ENCODE measurements around the gene KCNK17. TPM values are rescaled to one million over a fixed set of nuclear protein-coding genes. Genes with fewer than 3 reads are reported as not detected.
A peak's percentile ranks its signal among the peaks of the same experiment; 100 is the strongest.

Gene KCNK17
- total and polyA plus RNA-seq, 9 of the 15 experiments (the other 6 are each of a cell fraction or from before 2014, with no cell fraction given) = not detected

DNA sequence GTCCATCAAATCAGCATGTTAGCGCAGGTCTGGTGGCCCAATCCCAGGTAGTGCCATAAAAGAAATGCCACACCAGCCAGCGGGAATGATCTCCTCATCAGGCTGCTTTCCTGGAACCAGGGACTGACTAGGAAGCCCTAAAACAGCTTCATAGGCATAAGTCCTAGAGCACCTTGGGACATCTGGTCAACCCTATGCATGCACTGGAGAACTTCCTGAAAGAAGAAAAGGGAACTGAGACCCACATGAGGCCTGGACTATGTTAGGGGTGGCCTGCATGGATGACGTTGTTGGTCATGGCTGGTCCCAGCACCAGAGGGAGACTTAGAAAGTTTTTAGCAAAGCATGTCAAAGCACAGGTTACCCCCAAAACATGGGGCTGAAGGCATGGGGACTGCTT, 15.8 kb upstream of the KCNK17 start:
- Histone ChIP-seq H3K27ac (ENCODE audit: extremely low read depth, low read depth, low read length) (no peak overlapping the region), H3K9me3 (replicated peaks; ENCODE audit: control insufficient read depth, insufficient read depth, low read depth, low read length) (no peaks in the 10 kb centered on the region), H3K36me3 (ENCODE audit: control insufficient read depth, insufficient read depth, low read length) (no peaks in the 10 kb centered on the region), H3K27me3 (ENCODE audit: control insufficient read depth in 2 of 2, insufficient read depth in 2 of 2, low read length in 2 of 2) (peaks cover 23 to 53% of the 10 kb centered on the region in 2 experiments; a peak in 4 of 5 replicates), H3K4me2 (ENCODE audit: insufficient read depth, low read length) (no peak overlapping the region), H3K4me1 (replicated peaks in 1 of 2; ENCODE audit: control insufficient read depth in 2 of 2, insufficient read depth in 2 of 2, low read length in 2 of 2) (no peaks in the 10 kb centered on the region), H3K4me3 (no peak overlapping the region), H4K20me1 (replicated peaks; ENCODE audit: control insufficient read depth, insufficient read depth, low read length) (no peaks in the 10 kb centered on the region; the same call in 1 of the 2 replicates), H3K9me1 (ENCODE audit: control insufficient read depth, insufficient read depth, low read length) (no peaks in the 10 kb centered on the region), H3K79me2 (ENCODE audit: control insufficient read depth, insufficient read depth, low read length) (no peaks in the 10 kb centered on the region), H3K9ac (ENCODE audit: insufficient read depth in 1 of 2, low read depth in 2 of 2, low read length in 2 of 2) (no peak overlapping the region), H2AFZ (ENCODE audit: low read depth, low read length) (no peak overlapping the region)
- FAIRE-seq = no peak
- ChIA-PET CTCF (ENCODE audit: low intra/inter-chr PET ratio) (no interaction called here), POLR2A (no interaction called here)
- intact Hi-C loops (cut with micrococcal nuclease) = no loop called here
- TF ChIP-seq, protein P1, sequence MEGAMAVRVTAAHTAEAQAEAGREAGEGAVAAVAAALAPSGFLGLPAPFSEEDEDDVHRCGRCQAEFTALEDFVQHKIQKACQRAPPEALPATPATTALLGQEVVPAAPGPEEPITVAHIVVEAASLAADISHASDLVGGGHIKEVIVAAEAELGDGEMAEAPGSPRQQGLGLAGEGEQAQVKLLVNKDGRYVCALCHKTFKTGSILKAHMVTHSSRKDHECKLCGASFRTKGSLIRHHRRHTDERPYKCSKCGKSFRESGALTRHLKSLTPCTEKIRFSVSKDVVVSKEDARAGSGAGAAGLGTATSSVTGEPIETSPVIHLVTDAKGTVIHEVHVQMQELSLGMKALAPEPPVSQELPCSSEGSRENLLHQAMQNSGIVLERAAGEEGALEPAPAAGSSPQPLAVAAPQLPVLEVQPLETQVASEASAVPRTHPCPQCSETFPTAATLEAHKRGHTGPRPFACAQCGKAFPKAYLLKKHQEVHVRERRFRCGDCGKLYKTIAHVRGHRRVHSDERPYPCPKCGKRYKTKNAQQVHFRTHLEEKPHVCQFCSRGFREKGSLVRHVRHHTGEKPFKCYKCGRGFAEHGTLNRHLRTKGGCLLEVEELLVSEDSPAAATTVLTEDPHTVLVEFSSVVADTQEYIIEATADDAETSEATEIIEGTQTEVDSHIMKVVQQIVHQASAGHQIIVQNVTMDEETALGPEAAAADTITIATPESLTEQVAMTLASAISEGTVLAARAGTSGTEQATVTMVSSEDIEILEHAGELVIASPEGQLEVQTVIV (CRISPR knock-in tag; IDR thresholded peaks at IDR 0.05; ENCODE audit: borderline replicate concordance) = no peak
- TF ChIP-seq ZNF197 (CRISPR knock-in tag; IDR thresholded peaks at IDR 0.05; ENCODE audit: low read depth) (no peak), UBTF (IDR thresholded peaks at IDR 0.05; ENCODE audit: borderline replicate concordance in 1 of 2, low read depth in 2 of 2, low read length in 2 of 2) (peak; percentile 38 to 89; a peak in 2 of 4 replicates), ERF (CRISPR knock-in tag; IDR thresholded peaks at IDR 0.05) (no peak), TFAP4 (CRISPR knock-in tag; IDR thresholded peaks at IDR 0.05; ENCODE audit: borderline replicate concordance) (no peak), NFYB (IDR thresholded peaks at IDR 0.05; ENCODE audit: extremely low read depth, insufficient read length) (no peak), HES1 (IDR thresholded peaks at IDR 0.05; ENCODE audit: low read depth) (no peak), TBP (optimal IDR thresholded peaks at IDR 0.05; ENCODE audit: low read depth, low read length) (peak; percentile 24), SPI1 (IDR thresholded peaks at IDR 0.05; ENCODE audit: borderline replicate concordance, low read depth, low read length) (0 out of 2 replicates have a peak, but pooled peaks have one; percentile 35)
- no TSS peak for BruUV-seq (replicated peaks)
- 0% methylated on average over 3 of the region's 3 CpGs for WGBS (ENCODE audit: insufficient coverage, low coverage, missing lambda C conversion rate)
- in situ Hi-C loops (cut with MboI) = no loop called here
- ATAC-seq = no peak
- no peak for DNase-seq (ENCODE audit: extremely low read depth in 1 of 4, low spot score in 3 of 4)

Data from K562 (cell line).